ENCODE measurements around the gene TRAPPC6A. TPM values are rescaled to one million over a fixed set of nuclear protein-coding genes. Genes with fewer than 3 reads are reported as not detected.
A peak's percentile ranks its signal among the peaks of the same experiment; 100 is the strongest.

The TRAPPC6A gene
- total and polyA plus RNA-seq, 9 of the 15 experiments (the other 6 are each of a cell fraction or from before 2014, with no cell fraction given), result 0.82 to 23.6 (median 11.6) TPM

- TF ChIP-seq, protein P1, sequence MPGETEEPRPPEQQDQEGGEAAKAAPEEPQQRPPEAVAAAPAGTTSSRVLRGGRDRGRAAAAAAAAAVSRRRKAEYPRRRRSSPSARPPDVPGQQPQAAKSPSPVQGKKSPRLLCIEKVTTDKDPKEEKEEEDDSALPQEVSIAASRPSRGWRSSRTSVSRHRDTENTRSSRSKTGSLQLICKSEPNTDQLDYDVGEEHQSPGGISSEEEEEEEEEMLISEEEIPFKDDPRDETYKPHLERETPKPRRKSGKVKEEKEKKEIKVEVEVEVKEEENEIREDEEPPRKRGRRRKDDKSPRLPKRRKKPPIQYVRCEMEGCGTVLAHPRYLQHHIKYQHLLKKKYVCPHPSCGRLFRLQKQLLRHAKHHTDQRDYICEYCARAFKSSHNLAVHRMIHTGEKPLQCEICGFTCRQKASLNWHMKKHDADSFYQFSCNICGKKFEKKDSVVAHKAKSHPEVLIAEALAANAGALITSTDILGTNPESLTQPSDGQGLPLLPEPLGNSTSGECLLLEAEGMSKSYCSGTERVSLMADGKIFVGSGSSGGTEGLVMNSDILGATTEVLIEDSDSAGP (CRISPR knock-in tag; IDR thresholded peaks at IDR 0.05), result no peak
- no peak for TF ChIP-seq E2F1 (CRISPR knock-in tag; IDR thresholded peaks at IDR 0.05)
- no peak for TF ChIP-seq MIER1 (IDR thresholded peaks at IDR 0.05; ENCODE audit: low read depth)
- TF ChIP-seq AFF4 (CRISPR knock-in tag; IDR thresholded peaks at IDR 0.05), result 0 out of 2 replicates have a peak, but pooled peaks have one; percentile 27
- TF ChIP-seq ZFX (CRISPR knock-in tag; IDR thresholded peaks at IDR 0.05), result peak; percentile 73
- TF ChIP-seq CC2D1A (IDR thresholded peaks at IDR 0.05), result no peak
- 0 out of 2 replicates have a peak, but pooled peaks have one; percentile 31 for TF ChIP-seq PML (IDR thresholded peaks at IDR 0.05; ENCODE audit: low read length)
- no peak for TF ChIP-seq MCM2 (IDR thresholded peaks at IDR 0.05; ENCODE audit: low read depth)
These were observed 1.9 kb upstream of the TRAPPC6A start (continued) for GRCh38 chr19:45179892-45180370.

All from K562 (cell line).